Measurements from ENCODE around the gene ZNF322. TPM values are rescaled to one million over a fixed set of nuclear protein-coding genes. Genes with fewer than 3 reads are reported as not detected.
A peak's percentile ranks its signal among the peaks of the same experiment; 100 is the strongest.
"Not testable (repeated sequence)": the region's sequence is repeated elsewhere in the genome, so short reads cannot be mapped to it uniquely, and the experiment has no call there.

ZNF322 gene
- total RNA-seq, result 17.8 and 22.7 TPM in 2 replicates

- no peaks in the 10 kb centered on the region for H3K27me3 ChIP-seq (ENCODE audit: control insufficient read depth, insufficient read depth, low read length)
- peak within 1 kb of the TSS; percentile 77 for H3K4me3 ChIP-seq (ENCODE audit: low read depth, low read length)
- H3K36me3 ChIP-seq (ENCODE audit: control insufficient read depth, insufficient read depth, low read length), result no peaks in the 10 kb centered on the region
- peak; percentile 64 for DNase-seq (ENCODE audit: low read depth)
- TF ChIP-seq CTCF (IDR thresholded peaks at IDR 0.05; ENCODE audit: insufficient read depth, low read length, poor library complexity, severe bottlenecking), result no peak
Measured at GRCh38 chr6:26659042-26659999, at the start of gene ZNF322. TSS of gene ZNF322 (minus strand) at chr6:26659746. CDS start at chr6:26638553, 21,193 bp downstream.

GRCh38 chr6:26705780-26706179 is 46.2 kb upstream of the ZNF322 start:
- H3K27me3 ChIP-seq (ENCODE audit: control insufficient read depth, insufficient read depth, low read length); H3K4me3 ChIP-seq (ENCODE audit: low read depth, low read length); H3K36me3 ChIP-seq (ENCODE audit: control insufficient read depth, insufficient read depth, low read length); DNase-seq (ENCODE audit: low read depth): not testable (repeated sequence)

GRCh38 chr6:26705352-26705751 is 45.8 kb upstream of the ZNF322 start:
- not testable (repeated sequence) for H3K36me3 ChIP-seq (ENCODE audit: control insufficient read depth, insufficient read depth, low read length); H3K27me3 ChIP-seq (ENCODE audit: control insufficient read depth, insufficient read depth, low read length); H3K4me3 ChIP-seq (ENCODE audit: low read depth, low read length); DNase-seq (ENCODE audit: low read depth)

- DNase-seq (ENCODE audit: low read depth); H3K27me3 ChIP-seq (ENCODE audit: control insufficient read depth, insufficient read depth, low read length); H3K4me3 ChIP-seq (ENCODE audit: low read depth, low read length); H3K36me3 ChIP-seq (ENCODE audit: control insufficient read depth, insufficient read depth, low read length): not testable (repeated sequence)
Measured at GRCh38 chr6:26701023-26701747, 41.6 kb upstream of the ZNF322 start.

GRCh38 chr6:26697496-26697895 is 38.0 kb upstream of the ZNF322 start:
- H3K36me3 ChIP-seq (ENCODE audit: control insufficient read depth, insufficient read depth, low read length); H3K4me3 ChIP-seq (ENCODE audit: low read depth, low read length); H3K27me3 ChIP-seq (ENCODE audit: control insufficient read depth, insufficient read depth, low read length); DNase-seq (ENCODE audit: low read depth): not testable (repeated sequence)

- H3K4me3 ChIP-seq (ENCODE audit: low read depth, low read length); DNase-seq (ENCODE audit: low read depth); H3K27me3 ChIP-seq (ENCODE audit: control insufficient read depth, insufficient read depth, low read length); H3K36me3 ChIP-seq (ENCODE audit: control insufficient read depth, insufficient read depth, low read length): not testable (repeated sequence)
Measured at GRCh38 chr6:26689324-26689947, 29.9 kb upstream of the ZNF322 start.

GRCh38 chr6:26682435-26683042 is 23.0 kb upstream of the ZNF322 start:
- not testable (repeated sequence) for H3K36me3 ChIP-seq (ENCODE audit: control insufficient read depth, insufficient read depth, low read length); DNase-seq (ENCODE audit: low read depth); H3K4me3 ChIP-seq (ENCODE audit: low read depth, low read length); H3K27me3 ChIP-seq (ENCODE audit: control insufficient read depth, insufficient read depth, low read length)

- H3K27me3 ChIP-seq (ENCODE audit: control insufficient read depth, insufficient read depth, low read length); H3K36me3 ChIP-seq (ENCODE audit: control insufficient read depth, insufficient read depth, low read length); H3K4me3 ChIP-seq (ENCODE audit: low read depth, low read length); DNase-seq (ENCODE audit: low read depth): not testable (repeated sequence)
Measured at GRCh38 chr6:26673287-26673686, 13.7 kb upstream of the ZNF322 start.

- DNase-seq (ENCODE audit: low read depth); H3K27me3 ChIP-seq (ENCODE audit: control insufficient read depth, insufficient read depth, low read length); H3K4me3 ChIP-seq (ENCODE audit: low read depth, low read length); H3K36me3 ChIP-seq (ENCODE audit: control insufficient read depth, insufficient read depth, low read length): not testable (repeated sequence)
Measured at GRCh38 chr6:26670558-26670957, 11.0 kb upstream of the ZNF322 start.

- H3K36me3 ChIP-seq (ENCODE audit: control insufficient read depth, insufficient read depth, low read length); H3K27me3 ChIP-seq (ENCODE audit: control insufficient read depth, insufficient read depth, low read length); DNase-seq (ENCODE audit: low read depth); H3K4me3 ChIP-seq (ENCODE audit: low read depth, low read length): not testable (repeated sequence)
Measured at GRCh38 chr6:26670003-26670402, 10.5 kb upstream of the ZNF322 start.
